VCaP (cell line): ENCODE results near the gene GIMAP8.
"Not testable (repeated sequence)": the region's sequence is repeated elsewhere in the genome, so short reads cannot be mapped to it uniquely, and the experiment has no call there.

Experiments used
- H3K27ac ChIP-seq: fragments of 450-650 bp; 2 replicates; pipeline ENCODE4 v1.5.1; 2017
- CTCF ChIP-seq: fragments of 450-650 bp; conservative IDR thresholded peaks from 2 replicates; pipeline ENCODE4 v1.5.1; 2017; ENCODE audit warnings: mild to moderate bottlenecking, moderate library complexity

GIMAP8 gene

GRCh38 chr7:150476285-150476684 is 25.9 kb downstream of the GIMAP8 start:
- H3K27ac ChIP-seq: no peak overlapping the region
- TF ChIP-seq CTCF: no peak

- no peak overlapping the region for H3K27ac ChIP-seq
- no peak for TF ChIP-seq CTCF
These were observed 26.6 kb downstream of the GIMAP8 start for GRCh38 chr7:150476819-150477631.

GRCh38 chr7:150479023-150479716 is 28.7 kb downstream of the GIMAP8 start:
- H3K27ac ChIP-seq: no peak overlapping the region
- TF ChIP-seq CTCF: no peak

GRCh38 chr7:150481186-150481920 is 30.9 kb downstream of the GIMAP8 start:
- H3K27ac ChIP-seq: no peak overlapping the region
- no peak for TF ChIP-seq CTCF

GRCh38 chr7:150481922-150482321 is 31.5 kb downstream of the GIMAP8 start:
- no peak overlapping the region for H3K27ac ChIP-seq
- no peak for TF ChIP-seq CTCF

GRCh38 chr7:150483514-150483913 is 33.1 kb downstream of the GIMAP8 start:
- H3K27ac ChIP-seq: not testable (repeated sequence)

GRCh38 chr7:150484071-150484470 is 33.6 kb downstream of the GIMAP8 start:
- not testable (repeated sequence) for H3K27ac ChIP-seq

- H3K27ac ChIP-seq: no peak overlapping the region
- no peak for TF ChIP-seq CTCF
These were observed 37.2 kb downstream of the GIMAP8 start for GRCh38 chr7:150487625-150488024.
